ENCODE results near the gene DPYD.

GRCh38 chr1:97506368-97506767 lies 414.5 kb downstream of the DPYD start:
- TF ChIP-seq, protein P1, sequence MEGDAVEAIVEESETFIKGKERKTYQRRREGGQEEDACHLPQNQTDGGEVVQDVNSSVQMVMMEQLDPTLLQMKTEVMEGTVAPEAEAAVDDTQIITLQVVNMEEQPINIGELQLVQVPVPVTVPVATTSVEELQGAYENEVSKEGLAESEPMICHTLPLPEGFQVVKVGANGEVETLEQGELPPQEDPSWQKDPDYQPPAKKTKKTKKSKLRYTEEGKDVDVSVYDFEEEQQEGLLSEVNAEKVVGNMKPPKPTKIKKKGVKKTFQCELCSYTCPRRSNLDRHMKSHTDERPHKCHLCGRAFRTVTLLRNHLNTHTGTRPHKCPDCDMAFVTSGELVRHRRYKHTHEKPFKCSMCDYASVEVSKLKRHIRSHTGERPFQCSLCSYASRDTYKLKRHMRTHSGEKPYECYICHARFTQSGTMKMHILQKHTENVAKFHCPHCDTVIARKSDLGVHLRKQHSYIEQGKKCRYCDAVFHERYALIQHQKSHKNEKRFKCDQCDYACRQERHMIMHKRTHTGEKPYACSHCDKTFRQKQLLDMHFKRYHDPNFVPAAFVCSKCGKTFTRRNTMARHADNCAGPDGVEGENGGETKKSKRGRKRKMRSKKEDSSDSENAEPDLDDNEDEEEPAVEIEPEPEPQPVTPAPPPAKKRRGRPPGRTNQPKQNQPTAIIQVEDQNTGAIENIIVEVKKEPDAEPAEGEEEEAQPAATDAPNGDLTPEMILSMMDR (IDR thresholded peaks at IDR 0.05) = no peak
- TF ChIP-seq POLR2A (IDR thresholded peaks at IDR 0.05) = no peak
